ENCODE results near the gene REEP1.

Gene REEP1

GRCh38 chr2:86193901-86194567 is 143.4 kb downstream of the REEP1 start:
- no peak for DNase-seq

GRCh38 chr2:86189782-86190416 is 147.5 kb downstream of the REEP1 start:
- DNase-seq = no peak

GRCh38 chr2:86186431-86186830 is 151.0 kb downstream of the REEP1 start:
- DNase-seq = no peak

GRCh38 chr2:86185517-86186212 is 151.8 kb downstream of the REEP1 start:
- no peak for DNase-seq

GRCh38 chr2:86176597-86176996 is 160.8 kb downstream of the REEP1 start:
- DNase-seq = no peak

- DNase-seq = no peak
These were observed 161.6 kb downstream of the REEP1 start for GRCh38 chr2:86175828-86176227.

GRCh38 chr2:86174445-86174844 is 163.0 kb downstream of the REEP1 start:
- no peak for DNase-seq

- no peak for DNase-seq
These were observed 164.8 kb downstream of the REEP1 start for GRCh38 chr2:86172610-86173009.

GRCh38 chr2:86171295-86171694 is 166.1 kb downstream of the REEP1 start:
- no peak for DNase-seq

GRCh38 chr2:86170449-86170848 is 167.0 kb downstream of the REEP1 start:
- no peak for DNase-seq
